Right lobe of liver (tissue), 6 donors: ENCODE results near the gene AFAP1L1. TPM values are rescaled to one million over a fixed set of nuclear protein-coding genes. Genes with fewer than 3 reads are reported as not detected.

ENCODE experiments used
- ATAC-seq, 4 donors: fragments of 200-7000 bp; cut with Tn5 transposase; one replicate each; pipeline ENCODE4 v1.9.1; 2020; ENCODE audit warnings: mild to moderate bottlenecking in 4 of 4, moderate library complexity in 4 of 4
- DNase-seq, 3 donors: peaks; one replicate each; pipeline ENCODE4 v3.0.0-alpha.2; 2020
- H3K27ac ChIP-seq, 3 donors: fragments of 200-600 bp; one replicate each; pipeline ENCODE4 v1.8.0; 2022
- H3K27me3 ChIP-seq, 2 donors: fragments of 200-600 bp; one replicate each; pipeline ENCODE4 v1.8.0; 2022
- H3K36me3 ChIP-seq, 4 donors: fragments of 200-600 bp; sonication (generic) in 1 of 4; one replicate each; pipeline versions ENCODE4 v1.5.1 to v1.8.0; 2017 to 2022; ENCODE audit warnings: control low read depth in 1 of 4
- H3K4me1 ChIP-seq, 4 donors: fragments of 200-600 bp; sonication (generic) in 1 of 4; one replicate each; pipeline versions ENCODE4 v1.5.1 to v1.8.0; 2017 to 2022; ENCODE audit warnings: control low read depth in 1 of 4
- H3K4me3 ChIP-seq, 3 donors: fragments of 200-600 bp; one replicate each; pipeline ENCODE4 v1.8.0; 2022
- H3K9me3 ChIP-seq, 4 donors: fragments of 200-600 bp; sonication (generic) in 1 of 4; one replicate each; pipeline versions ENCODE4 v1.5.1 to v1.8.0; 2017 to 2022; ENCODE audit warnings: control low read depth in 1 of 4
- CTCF ChIP-seq, 4 donors: fragments of 200-600 bp in 3 of 4; fragments of 450-650 bp in 1 of 4; IDR thresholded peaks; one replicate each; pipeline versions ENCODE4 v1.5.1 to v1.8.0; 2016 to 2022; ENCODE audit warnings: antibody characterized with exemption in 4 of 4, mild to moderate bottlenecking in 2 of 4
- POLR2A ChIP-seq: fragments of 450-650 bp; IDR thresholded peaks from one replicate; pipeline ENCODE4 v1.6.1; 2017; ENCODE audit warnings: antibody characterized with exemption, mild to moderate bottlenecking
- WGBS: methylation state at CpG from one replicate; pipeline ENCODE4 v1.1.6; 2018; ENCODE audit warnings: low coverage, low lambda C conversion rate; ENCODE audit not compliant: insufficient coverage; ENCODE audit errors: missing lambda C conversion rate; 5-methylcytosine and 5-hydroxymethylcytosine counted together
- intact Hi-C, 2 donors: fragments of 100-400 bp; cut with DNase I; formaldehyde crosslinking; loops; one replicate each; pipeline versions ENCODE4 v1.11.2 to v1.14.1; 2022
- total RNA-seq, 6 experiments: library from RNA; depleted of rRNA in 2 of 6; stranded (reverse); fragments of >200 nt in 2 of 6; fragmentation: NEBNext Ultra II Directional in 3 of 6; extraction: Animal tissue kit (Norgen Biotek cat#: 25700) in 3 of 6; gene quantifications; one replicate each; pipeline versions ENCODE4 v1.1.0 to v1.2.4, GENCODE V29; 2016 to 2023
- donor health status: DM: no; HTN: yes; CAD: no.
- donor health status: DM: no; HTN: no; CAD: no.
- donor health status: DM: no; HTN: no; CAD: no.
- donor health status: DM: no; HTN: yes; CAD: no.
- donor health status: DM: no; HTN: yes; CAD: no.

The AFAP1L1 gene
- total RNA-seq, 6 experiments from 2014 or later: 3.1 to 6.6 (median 5.2) TPM

- Histone ChIP-seq H3K4me3 (no peak overlapping the region), H3K9me3 (no peaks in the 10 kb centered on the region), H3K4me1 (no peaks in the 10 kb centered on the region), H3K27ac (no peak overlapping the region), H3K36me3 (no peaks in the 10 kb centered on the region), H3K27me3 (no peaks in the 10 kb centered on the region)
- no peak for DNase-seq
- no peak for ATAC-seq
- intact Hi-C loops: no loop called here
- 29% methylated on average over 1 of the region's 1 CpG for WGBS
- no peak for TF ChIP-seq POLR2A
- no peak for TF ChIP-seq CTCF (IDR thresholded peaks at IDR 0.05)
These were observed 26.5 kb downstream of the AFAP1L1 start for GRCh38 chr5:149298163-149298562.

GRCh38 chr5:149298842-149299404 lies 27.3 kb downstream of the AFAP1L1 start:
- peak overlapping the region in 1 of 3 donors; percentile 33 for H3K27ac ChIP-seq

GRCh38 chr5:149299451-149300054 lies 27.9 kb downstream of the AFAP1L1 start:
- no peaks in the 10 kb centered on the region for H3K27me3 ChIP-seq
- WGBS: 61% methylated on average over 4 of the region's 14 CpGs
- intact Hi-C loops: no loop called here
- H3K27ac ChIP-seq: peak overlapping the region in 1 of 3 donors; percentile 33
- H3K9me3 ChIP-seq: no peaks in the 10 kb centered on the region
- H3K36me3 ChIP-seq: no peaks in the 10 kb centered on the region
- no peak for DNase-seq
- no peaks in the 10 kb centered on the region for H3K4me1 ChIP-seq
- peak; percentile 14 to 22 (median 16) for ATAC-seq
- no peak overlapping the region for H3K4me3 ChIP-seq
- TF ChIP-seq POLR2A: no peak
- no peak for TF ChIP-seq CTCF (IDR thresholded peaks at IDR 0.05)

More at GRCh38 chr5:149298842-149299404, 27.3 kb downstream of the AFAP1L1 start:
- no peak for DNase-seq
- ATAC-seq: peak; percentile 69 to 85 (median 77)
- Histone ChIP-seq H3K4me3 (no peak overlapping the region), H3K36me3 (no peaks in the 10 kb centered on the region), H3K9me3 (no peaks in the 10 kb centered on the region), H3K27me3 (no peaks in the 10 kb centered on the region), H3K4me1 (no peaks in the 10 kb centered on the region)
- TF ChIP-seq CTCF (IDR thresholded peaks at IDR 0.05) (no peak), POLR2A (no peak)
- intact Hi-C loops: no loop called here
- 58% methylated on average over 4 of the region's 11 CpGs for WGBS

GRCh38 chr5:149300441-149300840 lies 28.8 kb downstream of the AFAP1L1 start:
- TF ChIP-seq CTCF (IDR thresholded peaks at IDR 0.05) (no peak), POLR2A (no peak)
- Histone ChIP-seq H3K36me3 (no peaks in the 10 kb centered on the region), H3K4me3 (no peak overlapping the region), H3K27me3 (no peaks in the 10 kb centered on the region), H3K27ac (no peak overlapping the region), H3K4me1 (no peaks in the 10 kb centered on the region), H3K9me3 (no peaks in the 10 kb centered on the region)
- intact Hi-C loops: no loop called here
- ATAC-seq (no peak), DNase-seq (no peak)
- WGBS: no CpG with 5 or more reads among the region's 6 CpGs
